Activated CD4-positive, alpha-beta T cell treated with anti-CD3 and anti-CD28 coated beads, Interleukin-2, amount 50 U/mL, for 16 hours (primary cell): ENCODE results near the gene RTN4R.

Source experiments
- DNase-seq: peaks from one replicate; pipeline ENCODE4 v3.0.0-alpha.2; 2020

Gene RTN4R

DNA sequence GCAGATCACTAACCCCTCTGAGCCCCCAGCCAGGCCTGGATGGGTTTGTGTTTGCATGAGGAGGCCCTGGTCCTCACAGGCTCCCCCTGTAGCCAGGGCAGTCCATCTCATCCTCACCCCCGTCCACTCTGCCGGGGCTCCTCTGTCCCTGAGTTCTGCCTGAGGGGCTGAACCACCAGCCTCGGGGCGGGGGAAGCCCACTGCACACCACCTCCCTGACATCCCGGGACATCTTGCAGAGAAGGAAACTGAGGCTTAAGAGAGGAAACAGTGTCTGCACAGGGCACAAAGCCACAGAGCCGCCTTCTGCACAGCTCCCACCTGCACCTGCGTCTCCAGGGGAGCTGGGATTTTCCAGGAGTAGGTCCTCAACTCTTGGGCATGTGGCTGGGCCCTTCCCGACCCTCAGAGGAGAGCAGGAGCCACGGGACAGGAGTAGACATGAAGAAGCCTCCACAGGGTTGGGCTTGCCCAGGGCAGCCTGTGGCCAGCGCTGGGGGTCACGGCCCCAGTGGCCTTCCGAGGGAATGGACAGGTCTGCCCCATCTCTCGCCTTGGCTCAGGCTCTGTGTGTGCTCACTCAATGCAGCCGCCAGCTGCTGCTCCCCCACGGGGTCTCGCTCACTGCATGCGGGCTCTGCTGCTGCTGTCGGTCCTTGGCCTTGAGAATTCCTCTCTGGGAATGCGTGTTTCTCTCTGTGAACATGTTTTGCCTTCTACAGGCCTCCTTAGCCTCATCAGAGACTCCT is 71.8 kb downstream of the RTN4R start:
- DNase-seq, result no peak

DNA sequence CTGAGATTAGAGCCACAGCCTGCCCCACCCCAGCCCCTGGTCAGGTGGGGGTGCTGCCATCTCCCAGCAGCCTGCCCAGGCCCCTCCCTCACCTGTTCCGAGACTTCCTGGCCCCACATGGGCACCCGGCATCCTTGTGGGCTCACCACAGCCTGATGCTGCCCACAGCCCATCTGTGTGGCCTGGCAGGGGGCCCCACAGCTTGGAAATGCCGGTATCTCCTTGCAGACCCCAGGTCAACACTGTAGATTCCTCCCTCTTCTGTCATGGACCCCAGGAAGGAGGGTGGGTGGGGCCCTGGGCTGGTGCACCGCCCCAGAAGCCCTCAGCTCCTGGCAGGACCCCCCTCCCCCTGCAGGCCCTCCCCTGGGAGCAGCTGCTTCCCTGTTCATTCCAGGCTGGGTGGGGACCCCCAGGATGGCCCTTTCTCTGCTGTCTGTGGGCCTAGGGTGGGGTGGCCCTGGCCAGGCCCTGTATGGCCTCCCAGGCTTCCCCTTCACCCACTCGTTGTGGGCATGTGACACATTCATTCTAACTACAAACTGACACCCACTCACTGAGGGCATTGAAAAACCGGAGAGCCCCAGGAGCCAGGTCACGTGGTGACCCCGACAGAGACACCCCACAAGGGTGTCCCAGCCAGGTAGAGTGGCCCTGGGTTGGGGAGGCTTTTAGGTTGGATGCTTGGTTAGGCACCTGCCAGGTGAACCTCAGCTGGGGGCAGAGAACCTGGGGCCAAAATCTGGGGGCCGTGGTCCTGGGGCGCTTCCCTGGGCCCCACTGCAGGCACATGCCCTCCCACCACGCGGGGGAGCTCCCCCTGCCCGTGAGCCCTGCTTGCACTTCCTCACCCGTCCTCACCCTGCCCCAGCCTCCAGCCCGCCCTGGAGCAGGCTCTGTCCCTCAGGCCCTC is 73.2 kb downstream of the RTN4R start:
- no peak for DNase-seq

DNA sequence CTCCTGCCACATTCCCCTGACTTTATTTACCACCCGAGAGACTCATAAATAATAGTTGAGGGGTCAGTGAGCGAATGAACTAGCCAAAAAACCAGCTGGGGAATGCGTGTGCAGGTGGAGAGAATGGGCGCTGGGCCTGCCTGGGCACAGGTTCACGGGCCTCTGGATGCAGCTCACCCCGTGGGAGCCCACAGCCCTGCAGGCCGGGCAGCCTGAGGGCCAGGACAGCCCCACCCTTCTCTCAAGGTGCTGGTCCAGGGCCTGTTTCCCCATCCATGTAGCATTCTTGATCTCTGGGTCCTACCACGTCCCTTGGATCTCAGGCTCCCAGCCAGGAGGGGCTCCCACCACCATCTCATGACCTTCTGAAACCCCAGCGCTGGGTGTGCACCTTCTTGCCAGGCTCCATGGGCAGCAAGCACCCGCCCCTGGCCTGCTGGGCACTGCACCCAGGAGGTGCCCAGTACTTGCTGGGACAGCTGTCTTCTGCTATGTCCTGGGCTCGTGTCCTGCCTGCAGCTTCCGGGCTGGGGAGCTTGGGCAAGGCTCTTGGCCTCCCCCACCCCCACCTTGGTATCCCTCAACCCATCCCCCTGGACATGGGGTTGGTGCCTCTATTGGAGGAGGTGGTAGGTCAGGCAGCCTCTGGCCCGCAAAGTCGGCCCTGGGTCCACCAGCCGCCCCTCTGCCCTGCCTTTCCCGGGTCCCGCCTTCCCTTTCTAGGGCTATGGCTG is 74.2 kb downstream of the RTN4R start:
- no peak for DNase-seq

DNA sequence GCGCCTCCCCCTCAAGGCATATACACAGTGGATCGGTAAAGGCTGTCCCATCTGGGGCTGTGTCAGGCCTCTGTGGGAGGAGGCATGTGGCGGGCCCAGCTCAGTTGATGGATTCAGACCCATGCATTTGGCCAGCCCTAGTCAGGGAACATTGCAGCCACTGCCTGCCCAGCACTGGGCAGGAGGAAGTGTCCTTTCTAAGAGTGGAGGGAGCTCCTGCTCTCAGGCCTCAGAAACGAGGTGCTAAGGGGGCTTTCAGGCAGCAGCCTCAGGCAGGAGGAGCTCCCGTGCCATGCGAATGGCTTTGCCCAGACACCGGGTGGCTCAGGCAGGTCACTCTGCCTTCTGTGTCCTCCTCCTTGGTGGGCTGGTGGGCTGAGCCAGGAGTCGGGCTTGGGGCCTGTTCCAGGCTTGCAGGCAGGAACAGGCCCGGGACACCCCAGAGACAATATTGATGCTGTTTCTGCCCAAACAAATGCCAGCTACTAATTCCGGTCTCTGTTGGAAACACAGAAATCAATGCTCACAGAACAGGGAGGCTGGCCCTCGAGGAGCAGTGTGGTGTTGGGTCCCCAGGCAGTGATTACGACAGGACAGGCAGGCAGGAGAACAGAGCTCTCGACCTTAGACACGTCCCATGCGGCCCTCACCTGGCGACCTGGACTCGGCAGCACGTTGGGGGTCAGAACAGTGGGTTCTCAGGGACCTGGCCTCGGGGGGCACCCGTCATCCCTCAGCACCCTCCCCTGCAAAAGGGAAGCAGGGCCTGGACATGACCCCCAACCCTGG is 75.0 kb downstream of the RTN4R start:
- no peak for DNase-seq

- no peak for DNase-seq
Measured at GRCh38 chr22:20192293-20192971, 75.7 kb downstream of the RTN4R start.

DNA sequence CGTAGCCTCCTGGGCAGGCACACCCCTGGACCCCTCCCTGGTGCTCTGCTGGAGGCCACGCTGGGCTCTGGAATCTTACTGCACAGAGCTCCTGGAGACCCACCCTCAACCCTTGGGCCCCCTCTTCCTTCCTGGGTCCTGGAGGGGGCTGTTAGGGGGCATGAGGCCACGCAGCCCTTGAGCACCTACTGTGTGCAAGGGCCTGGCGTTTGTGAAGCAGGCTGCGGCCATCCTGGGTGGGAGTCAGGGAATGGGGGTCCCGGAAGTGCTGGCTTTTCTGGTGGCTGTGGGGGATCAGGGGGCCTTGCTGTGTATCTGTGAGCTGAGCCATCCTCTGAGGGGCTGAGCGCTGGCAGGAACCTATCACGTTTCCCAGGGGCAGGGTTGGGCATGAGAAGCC is 76.3 kb downstream of the RTN4R start:
- no peak for DNase-seq
